Measurements from ENCODE around the gene RP9.

GRCh38 chr7:33059635-33060034 is 49.6 kb downstream of the RP9 start:
- no peak for TF ChIP-seq POLR2A (IDR thresholded peaks at IDR 0.05)
- TF ChIP-seq CTCF (IDR thresholded peaks at IDR 0.05) = no peak
